Left ventricle myocardium inferior (tissue), 1 donor: ENCODE data around the gene LRRN2. TPM values are rescaled to one million over a fixed set of nuclear protein-coding genes. Genes with fewer than 3 reads are reported as not detected.

Experiments used
- DNase-seq: peaks from one replicate; pipeline ENCODE4 v3.0.0-alpha.2; 2020
- H3K27ac ChIP-seq: fragments of 200-600 bp; replicated peaks from 2 replicates; pipeline ENCODE4 v1.8.0; 2021
- H3K27me3 ChIP-seq: fragments of 200-600 bp; 2 replicates; pipeline ENCODE4 v1.8.0; 2021; ENCODE audit warnings: low read depth
- H3K36me3 ChIP-seq: fragments of 200-600 bp; 2 replicates; pipeline ENCODE4 v1.8.0; 2021
- H3K4me1 ChIP-seq: fragments of 200-600 bp; 2 replicates; pipeline ENCODE4 v1.8.0; 2021
- H3K4me3 ChIP-seq: fragments of 200-600 bp; 2 replicates; pipeline ENCODE4 v1.8.0; 2021; ENCODE audit warnings: mild to moderate bottlenecking, moderate library complexity
- H3K9me3 ChIP-seq: fragments of 200-600 bp; replicated peaks from 2 replicates; pipeline ENCODE4 v1.8.0; 2021
- CTCF ChIP-seq: fragments of 200-600 bp; IDR thresholded peaks from 2 replicates; pipeline ENCODE4 v1.8.0; 2021; ENCODE audit warnings: antibody characterized with exemption, mild to moderate bottlenecking, borderline replicate concordance
- intact Hi-C: fragments of 100-400 bp; cut with micrococcal nuclease; formaldehyde crosslinking; loops from one replicate; pipeline ENCODE4 v1.11.0; 2022
- total RNA-seq: library from RNA; stranded (reverse); fragmentation: NEBNext Ultra II Directional; extraction: Animal tissue kit (Norgen Biotek cat#: 25700); gene quantifications from one replicate; pipeline ENCODE4 v1.2.1, GENCODE V29; 2021
- donor health status: DM: no; HTN: yes; CAD: no; lungs with severe emphysema.

LRRN2 gene
- total RNA-seq, 1 donor from 2014 or later, result 1.4 TPM

- TF ChIP-seq CTCF, result no peak
- no peak overlapping the region for H3K4me3 ChIP-seq
- H3K27me3 ChIP-seq, result peaks cover 77% of the 10 kb centered on the region
- no peaks in the 10 kb centered on the region for H3K4me1 ChIP-seq
- intact Hi-C loops, result no loop called here
- no peaks in the 10 kb centered on the region for H3K36me3 ChIP-seq
- H3K9me3 ChIP-seq, result no peaks in the 10 kb centered on the region
- H3K27ac ChIP-seq, result no peak overlapping the region
- no peak for DNase-seq
Measured at GRCh38 chr1:204653590-204654340, 31.8 kb downstream of the LRRN2 start.

- no peaks in the 10 kb centered on the region for H3K36me3 ChIP-seq
- no peak for DNase-seq
- no peak for TF ChIP-seq CTCF
- intact Hi-C loops, result no loop called here
- H3K9me3 ChIP-seq, result no peaks in the 10 kb centered on the region
- no peak overlapping the region for H3K4me3 ChIP-seq
- no peak overlapping the region for H3K27ac ChIP-seq
- H3K4me1 ChIP-seq, result no peaks in the 10 kb centered on the region
- H3K27me3 ChIP-seq, result peaks cover 69% of the 10 kb centered on the region
Measured at GRCh38 chr1:204652497-204652896, 33.0 kb downstream of the LRRN2 start.

GRCh38 chr1:204651843-204652421 is 33.6 kb downstream of the LRRN2 start:
- Histone ChIP-seq H3K4me3 (no peak overlapping the region), H3K9me3 (no peaks in the 10 kb centered on the region), H3K36me3 (no peaks in the 10 kb centered on the region), H3K4me1 (no peaks in the 10 kb centered on the region), H3K27ac (no peak overlapping the region), H3K27me3 (peaks cover 69% of the 10 kb centered on the region)
- TF ChIP-seq CTCF, result no peak
- intact Hi-C loops, result no loop called here
- DNase-seq, result no peak

- no peak for DNase-seq
- no peaks in the 10 kb centered on the region for H3K9me3 ChIP-seq
- no peak overlapping the region for H3K4me3 ChIP-seq
- peaks cover 64% of the 10 kb centered on the region for H3K27me3 ChIP-seq
- no peaks in the 10 kb centered on the region for H3K36me3 ChIP-seq
- H3K27ac ChIP-seq, result no peak overlapping the region
- H3K4me1 ChIP-seq, result no peaks in the 10 kb centered on the region
- intact Hi-C loops, result no loop called here
- no peak for TF ChIP-seq CTCF
Measured at GRCh38 chr1:204650911-204651570, 34.5 kb downstream of the LRRN2 start.

- no peaks in the 10 kb centered on the region for H3K36me3 ChIP-seq
- intact Hi-C loops, result no loop called here
- H3K27ac ChIP-seq, result no peak overlapping the region
- H3K9me3 ChIP-seq, result no peaks in the 10 kb centered on the region
- H3K4me1 ChIP-seq, result no peaks in the 10 kb centered on the region
- no peak for TF ChIP-seq CTCF
- DNase-seq, result no peak
- peaks cover 59% of the 10 kb centered on the region for H3K27me3 ChIP-seq
- no peak overlapping the region for H3K4me3 ChIP-seq
Measured at GRCh38 chr1:204649721-204650521, 35.6 kb downstream of the LRRN2 start.
